ENCODE data around the gene LVRN.
A peak's percentile ranks its signal among the peaks of the same experiment; 100 is the strongest.
"Not testable (repeated sequence)": the region's sequence is repeated elsewhere in the genome, so short reads cannot be mapped to it uniquely, and the experiment has no call there.

LVRN gene

GRCh38 chr5:115962239-115962564, at the start of gene LVRN:
Gene LVRN, plus strand, starts transcription at chr5:115962475. Its CDS starts 143 bp downstream, at chr5:115962618.
- DNase-seq: no peak

- not testable (repeated sequence) for DNase-seq
These were observed 48.5 kb upstream of the LVRN start for GRCh38 chr5:115913623-115914400.

GRCh38 chr5:115920171-115920725, 42.0 kb upstream of the LVRN start:
- no peak for DNase-seq

DNA sequence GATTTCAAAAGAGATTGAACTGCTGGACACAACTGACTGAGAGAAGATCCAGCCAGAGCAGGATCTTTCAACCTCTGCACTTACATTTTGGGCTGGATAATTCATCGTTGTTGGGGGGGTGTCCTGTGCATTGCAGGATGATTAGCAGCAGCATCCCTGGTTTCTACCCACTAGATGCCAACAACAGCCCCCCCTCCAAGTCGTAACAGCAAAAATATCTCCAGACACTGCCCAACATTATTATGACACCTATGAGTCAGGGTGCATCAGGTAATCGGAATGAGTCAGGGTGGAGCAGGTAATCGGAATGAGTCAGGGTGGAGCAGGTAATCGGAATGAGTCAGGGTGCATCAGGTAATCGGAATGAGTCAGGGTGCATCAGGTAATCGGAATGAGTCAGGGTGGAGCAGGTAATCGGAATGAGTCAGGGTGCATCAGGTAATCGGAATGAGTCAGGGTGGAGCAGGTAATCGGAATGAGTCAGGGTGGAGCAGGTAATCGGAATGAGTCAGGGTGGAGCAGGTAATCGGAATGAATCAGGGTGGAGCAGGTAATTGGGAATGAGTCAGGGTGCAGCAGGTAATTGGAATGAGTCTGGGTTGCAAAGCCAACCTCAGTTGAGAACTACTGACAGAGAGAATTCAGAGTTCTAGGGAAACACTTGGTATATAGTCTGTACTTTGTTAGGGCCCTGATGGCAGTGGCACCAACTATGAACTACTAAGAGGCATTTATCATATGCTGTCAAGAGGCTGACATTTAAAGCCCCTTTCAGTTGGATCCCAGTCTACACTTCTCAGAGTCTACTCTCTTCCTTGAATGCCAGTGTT, 33.5 kb upstream of the LVRN start:
- not testable (repeated sequence) for DNase-seq

- not testable (repeated sequence) for DNase-seq
These were observed 32.1 kb upstream of the LVRN start for GRCh38 chr5:115930171-115930570.

DNA sequence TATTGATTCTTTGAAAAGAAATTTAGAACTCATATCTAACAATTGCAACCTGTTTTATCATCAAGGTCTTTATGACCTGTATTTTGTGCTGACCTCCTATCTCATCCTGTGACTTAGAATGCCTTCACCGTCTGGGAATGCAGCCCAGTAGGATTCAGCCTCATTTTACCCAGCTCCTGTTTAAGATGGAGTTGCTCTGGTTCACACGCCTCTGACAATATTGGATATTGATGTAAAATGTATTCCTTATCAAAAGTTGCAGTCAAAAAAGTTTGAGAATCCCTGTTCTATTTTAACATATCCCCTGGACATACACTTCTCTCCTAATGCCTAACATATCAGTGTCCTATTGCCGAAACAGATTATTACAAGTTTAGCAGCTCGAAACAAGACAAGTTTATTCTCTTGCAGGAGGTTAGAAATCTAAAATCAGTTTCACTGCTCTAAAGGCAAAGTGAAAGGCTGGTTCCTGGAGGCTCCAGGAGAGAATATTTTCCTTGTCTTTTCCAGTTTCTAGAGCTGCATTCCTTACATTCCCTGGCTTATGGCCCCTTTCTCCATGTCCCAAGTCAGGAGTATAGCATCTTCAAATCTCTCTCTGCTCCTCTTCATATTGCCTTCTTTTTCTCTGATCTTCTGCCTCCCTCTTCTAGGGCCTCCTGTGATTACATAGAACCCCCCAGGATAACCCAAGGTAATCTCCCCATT, 31.5 kb upstream of the LVRN start:
- DNase-seq: peak; percentile 22

DNA sequence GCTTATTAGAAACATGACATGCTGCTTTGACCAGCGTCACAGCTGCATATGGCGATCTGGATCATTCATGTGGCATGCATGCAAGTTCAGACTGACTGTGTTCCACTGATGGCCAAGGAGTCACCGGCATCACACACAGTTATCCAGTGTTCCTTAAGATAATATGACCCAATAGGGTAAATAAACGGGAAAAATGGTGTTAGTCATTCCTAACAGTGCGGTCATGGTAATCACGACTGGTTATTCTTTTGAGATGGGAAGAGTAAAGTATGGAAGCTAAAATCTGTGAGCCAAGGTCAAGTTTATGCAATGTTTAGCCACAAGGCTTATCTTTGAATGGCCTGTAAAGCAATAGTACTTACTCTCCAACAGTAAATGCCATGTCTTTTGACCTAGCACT, 29.3 kb upstream of the LVRN start:
- no peak for DNase-seq

DNA sequence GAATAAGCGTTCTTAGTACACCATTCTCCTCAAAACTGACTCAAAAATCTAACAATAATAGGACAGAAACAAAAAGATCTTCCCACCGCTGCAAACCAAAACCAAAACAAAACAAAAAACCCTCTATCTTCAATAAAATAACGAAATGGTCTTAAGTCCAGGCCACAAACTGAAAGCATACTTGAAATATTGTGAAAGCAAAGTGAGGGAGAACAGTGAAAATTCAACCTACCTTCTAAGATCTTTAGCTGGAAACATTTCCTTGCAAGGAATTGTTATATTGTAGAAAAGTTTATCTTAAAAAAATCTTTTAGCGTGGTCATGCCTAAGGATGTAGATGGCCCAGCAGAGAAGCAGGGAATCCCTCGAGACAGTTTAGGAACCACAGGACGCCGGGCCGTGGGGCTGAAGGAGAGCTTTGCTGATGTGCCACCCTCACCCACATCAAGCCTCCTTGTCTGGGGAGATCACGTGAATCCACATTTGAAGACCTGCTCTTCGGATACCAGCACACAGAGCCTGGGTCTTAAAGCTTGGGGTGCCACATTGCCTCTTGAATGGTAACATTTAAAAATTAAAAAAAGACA, 27.8 kb upstream of the LVRN start:
- DNase-seq: no peak

DNA sequence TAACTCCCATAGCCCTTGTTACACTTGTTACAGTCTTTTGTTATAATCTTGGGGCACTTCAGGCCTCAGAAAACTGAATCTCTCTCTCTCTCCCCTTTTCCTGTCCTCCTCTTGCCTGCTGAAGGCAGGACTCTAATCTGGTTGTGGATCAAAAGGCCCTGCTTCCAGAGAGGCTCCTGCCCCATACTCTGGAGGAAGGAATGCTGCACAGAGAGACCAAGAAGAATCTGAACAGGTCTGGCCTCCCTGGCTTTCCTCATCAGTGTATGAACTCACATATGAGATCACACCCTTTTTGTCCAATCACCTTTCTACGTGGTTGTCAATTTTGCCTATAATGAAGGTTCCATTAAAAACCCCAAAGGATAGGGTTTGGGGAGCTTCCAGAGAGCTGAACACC, 26.2 kb upstream of the LVRN start:
- no peak for DNase-seq

DNA sequence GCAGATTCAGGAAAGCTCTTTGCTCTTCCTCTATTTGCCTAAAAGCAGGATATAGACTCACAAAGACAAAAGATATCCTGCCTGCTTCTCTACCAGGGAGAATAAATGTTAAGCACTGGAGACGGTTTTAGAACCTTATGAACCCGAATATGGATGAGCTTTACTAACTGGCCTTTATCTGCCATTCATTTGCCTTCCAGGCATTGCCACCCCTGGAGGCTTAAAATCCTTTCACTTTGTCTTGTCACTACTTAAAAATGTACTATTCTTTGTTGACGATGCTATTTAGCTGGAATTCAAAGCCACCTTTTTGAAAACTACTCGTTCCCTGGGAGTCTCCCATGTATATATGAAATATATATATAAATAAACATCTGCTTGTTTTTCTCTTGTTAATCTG, 23.2 kb upstream of the LVRN start:
- DNase-seq: no peak

DNA sequence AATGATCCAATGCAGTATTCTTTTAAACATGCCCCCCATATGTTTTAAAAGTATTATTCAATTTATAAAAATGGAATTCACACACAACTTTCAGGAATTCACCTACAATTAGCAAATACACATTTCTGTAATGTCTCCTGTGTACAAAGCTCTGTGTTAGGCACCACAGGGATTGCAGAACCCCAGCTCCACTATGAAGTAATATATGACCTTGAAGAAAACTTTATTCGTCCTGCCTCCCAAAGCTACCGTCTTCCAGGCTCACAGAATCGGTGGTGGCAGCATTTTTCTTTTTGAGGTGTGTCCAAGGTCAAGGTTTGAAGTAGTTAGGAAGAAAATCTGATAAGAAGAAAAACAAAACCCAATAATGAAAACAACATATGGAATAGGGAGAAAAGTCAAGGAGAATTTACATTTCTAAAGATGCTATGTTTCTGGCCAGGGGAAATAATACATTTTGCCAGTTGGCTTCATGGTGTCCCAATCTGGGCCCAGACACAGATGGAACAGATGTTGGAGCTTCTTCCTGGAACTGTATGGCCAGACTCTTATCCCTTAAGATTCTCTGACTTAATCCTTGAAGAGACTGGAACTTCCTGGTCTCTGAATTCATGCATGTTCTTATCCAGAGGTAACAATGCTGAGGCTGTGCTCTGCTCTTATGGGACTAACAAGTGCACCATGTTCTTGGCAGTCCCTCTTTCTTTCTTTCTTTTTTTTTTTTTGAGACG, 22.0 kb upstream of the LVRN start:
- DNase-seq: no peak

DNA sequence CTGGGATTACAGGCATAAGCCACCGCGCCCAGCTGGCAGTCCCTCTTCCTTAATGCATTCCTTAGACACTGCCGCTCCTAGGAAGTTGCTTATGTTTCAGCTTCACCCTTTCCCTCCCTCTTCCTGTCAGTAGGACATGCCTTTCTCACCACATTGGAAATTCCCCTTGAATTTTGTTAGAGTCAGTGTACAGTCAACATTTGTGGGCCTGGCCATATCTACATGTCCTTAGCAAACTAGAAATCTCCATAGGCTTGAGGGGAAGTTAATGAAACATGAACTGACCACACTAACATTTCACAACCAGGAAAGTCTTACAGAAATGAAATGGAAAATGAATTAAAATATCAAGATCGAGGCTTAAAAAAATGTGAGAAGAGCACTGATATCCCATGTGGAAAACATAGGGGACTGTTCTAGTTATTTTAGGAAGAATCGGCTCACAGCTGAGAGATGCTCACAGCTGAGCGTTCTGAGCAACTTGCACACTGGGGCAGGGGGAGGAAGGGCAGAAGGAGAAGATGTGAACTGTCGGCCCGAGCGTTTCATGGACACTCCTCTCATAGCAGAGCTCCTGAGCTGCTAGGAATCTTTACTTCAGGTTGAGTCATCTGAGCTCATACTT, 21.1 kb upstream of the LVRN start:
- peak; percentile 95 for DNase-seq

DNA sequence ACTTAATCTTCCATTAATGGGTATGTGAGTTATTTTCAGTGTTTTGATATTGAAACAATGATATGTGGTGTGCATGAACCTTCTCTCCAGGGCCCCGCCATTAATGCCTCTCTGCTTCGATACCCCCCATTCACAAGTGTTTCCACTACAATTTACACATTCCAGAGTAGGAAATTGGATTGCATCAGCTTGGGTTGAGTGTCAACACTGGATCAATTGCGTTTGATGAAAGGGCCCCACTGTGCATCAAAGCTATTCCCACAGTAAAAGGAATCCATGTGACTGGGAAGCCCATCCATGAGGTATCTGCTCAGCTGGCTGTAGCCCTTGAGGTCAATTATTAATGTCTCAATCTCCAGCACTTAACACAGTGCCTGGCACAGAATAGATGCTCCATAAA, 17.8 kb upstream of the LVRN start:
- no peak for DNase-seq

DNA sequence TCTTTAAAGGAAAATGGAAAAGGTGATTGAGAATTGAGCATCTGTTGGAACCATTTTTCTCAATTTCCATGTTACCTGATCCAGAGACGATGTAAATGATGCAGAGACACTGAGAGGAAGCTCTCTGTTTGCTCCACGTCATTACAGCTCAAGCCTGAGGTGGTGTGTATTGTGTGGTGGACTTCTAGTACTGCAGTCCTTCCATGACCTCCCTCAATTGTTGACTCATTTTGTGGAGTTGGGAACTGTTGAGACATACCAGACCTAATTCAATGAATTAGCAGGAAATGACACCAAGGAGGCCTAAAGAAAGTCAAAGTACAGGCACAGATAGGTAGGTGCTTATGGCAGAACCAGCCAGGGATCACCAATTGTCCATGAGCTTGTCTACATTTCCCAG, 15.6 kb upstream of the LVRN start:
- no peak for DNase-seq

DNA sequence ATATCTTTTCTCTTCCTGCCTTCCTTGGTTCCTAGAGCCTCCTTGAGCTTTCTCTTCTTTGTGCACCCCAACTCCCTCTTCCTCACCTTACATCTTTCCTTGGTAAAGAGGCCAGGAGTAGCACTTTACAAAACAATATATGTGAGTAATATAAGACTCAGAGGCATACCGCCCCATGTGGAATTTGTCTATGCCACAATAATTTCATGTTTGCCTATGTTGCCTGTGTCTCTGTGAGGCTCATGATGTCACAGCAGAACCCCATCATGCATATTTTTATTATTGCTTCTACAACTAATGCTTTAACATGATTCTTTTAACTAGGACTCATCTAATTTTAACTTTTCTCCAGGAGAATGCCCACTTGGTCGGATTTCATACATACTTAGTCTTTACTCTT, 15.0 kb upstream of the LVRN start:
- peak; percentile 53 for DNase-seq

GRCh38 chr5:115948091-115948534, 14.2 kb upstream of the LVRN start:
- DNase-seq: peak; percentile 31

- no peak for DNase-seq
These were observed 13.2 kb upstream of the LVRN start for GRCh38 chr5:115949096-115949495.

DNA sequence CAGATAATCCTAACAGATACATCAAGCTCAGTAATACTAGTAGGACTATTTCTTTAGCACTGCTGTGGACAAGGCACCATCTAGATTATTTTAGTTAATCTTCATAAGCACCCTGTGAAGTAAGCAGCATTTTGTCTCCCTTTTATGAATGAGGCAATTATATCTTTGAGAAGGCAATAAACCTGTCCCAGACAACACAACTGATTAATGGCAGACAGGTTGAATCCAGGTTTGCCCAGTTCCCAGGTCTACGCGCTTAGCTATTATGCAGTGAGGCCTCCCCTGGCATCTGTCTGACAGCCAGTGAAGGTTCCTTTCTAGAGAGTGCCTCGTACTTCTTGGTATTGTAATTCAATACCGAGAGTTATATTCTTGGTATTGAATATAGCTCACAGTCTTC, 9.7 kb upstream of the LVRN start:
- DNase-seq: no peak

DNA sequence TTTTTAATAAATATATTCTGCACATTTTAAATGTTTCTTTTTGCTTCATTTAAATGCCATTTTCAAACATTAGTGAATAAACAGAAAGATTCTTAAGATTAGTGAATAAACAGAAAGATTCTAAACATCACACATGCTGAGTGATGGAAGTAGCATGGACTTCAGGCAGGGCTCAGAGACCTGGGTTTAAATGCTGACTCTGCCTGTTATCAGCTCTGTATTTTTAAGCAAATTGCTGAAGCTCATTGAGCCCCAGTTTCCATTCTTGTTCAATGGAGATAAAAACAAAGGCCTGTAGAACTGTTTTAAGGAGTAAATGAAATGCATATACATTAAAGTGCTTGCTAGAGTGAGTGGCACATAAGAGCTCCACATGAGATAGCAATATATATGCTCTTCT, 8.1 kb upstream of the LVRN start:
- no peak for DNase-seq

DNA sequence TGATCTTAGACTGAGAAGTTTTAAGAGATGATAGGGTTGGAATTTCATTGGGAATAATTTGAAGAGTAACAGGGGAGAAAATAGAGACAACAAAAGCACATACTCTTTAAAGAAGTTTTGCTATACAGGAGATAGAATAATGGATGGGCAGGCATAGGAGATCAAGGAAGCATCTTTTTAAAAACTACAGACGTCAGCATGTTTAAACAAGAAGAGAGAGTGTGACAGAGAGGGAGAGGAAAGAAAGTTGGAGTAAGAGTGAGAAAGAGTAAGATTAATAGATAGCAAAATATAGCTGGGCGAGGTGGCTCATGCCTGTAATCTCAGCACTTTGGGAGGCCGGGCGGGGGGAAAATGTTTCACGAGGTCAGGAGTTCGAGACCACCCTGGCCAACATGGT, 5.3 kb upstream of the LVRN start:
- DNase-seq: no peak

DNA sequence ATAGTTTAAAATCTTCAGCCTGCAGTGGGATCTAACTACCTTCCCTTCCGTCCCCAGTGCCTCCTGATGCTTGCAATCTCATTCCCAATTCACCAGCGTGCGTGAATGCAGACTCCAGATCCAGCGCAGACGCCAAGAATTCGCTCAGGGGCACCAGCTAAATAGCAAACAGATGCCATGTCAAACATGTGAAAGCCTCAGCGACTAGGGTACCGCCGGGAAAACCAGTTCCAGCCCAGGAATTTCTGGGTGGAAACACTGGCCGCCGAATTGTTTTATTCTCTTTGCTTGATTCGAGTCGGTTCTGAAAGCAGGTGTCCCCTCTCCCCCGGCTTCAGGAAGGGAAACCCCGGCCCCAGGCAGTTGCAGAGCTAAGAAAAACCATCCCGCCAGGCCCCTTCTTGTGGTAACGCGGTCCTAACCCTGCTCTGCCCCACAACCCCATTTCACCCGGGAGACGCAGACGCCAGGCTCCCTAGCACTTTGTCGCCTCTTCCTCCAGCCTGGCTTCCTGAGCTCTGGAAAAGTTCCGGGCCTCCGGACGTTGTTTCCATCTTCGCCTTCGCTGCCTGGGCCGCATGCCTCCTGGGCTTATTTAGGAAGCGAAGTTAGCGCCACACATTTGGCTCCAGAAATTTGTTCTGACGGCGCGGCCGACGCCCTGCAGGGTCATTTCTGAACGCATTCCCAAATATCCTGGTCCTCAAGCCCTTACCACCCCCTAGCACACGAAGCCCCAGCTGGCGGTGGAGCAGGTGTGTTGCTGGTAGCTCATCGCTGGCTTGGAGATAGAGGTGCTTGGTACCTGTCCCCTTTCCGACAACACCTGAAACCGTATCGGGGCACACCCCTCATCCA, 665 bp upstream of the LVRN start:
- peak; percentile 34 for DNase-seq

Data from fibroblast of upper back skin (primary cell).